GM23338 (cell line): ENCODE data around the gene BNIP5. TPM values are rescaled to one million over a fixed set of nuclear protein-coding genes. Genes with fewer than 3 reads are reported as not detected.

Experiments used
- ATAC-seq: fragments of 200-7000 bp; cut with Tn5 transposase; 3 replicates; pipeline ENCODE4 v1.9.1; 2020
- DNase-seq: peaks from one replicate; pipeline ENCODE4 v3.0.0-alpha.2; 2015; ENCODE audit warnings: low spot score
- H2AFZ ChIP-seq: fragments of 200-600 bp; sonication (generic); 2 replicates; pipeline ENCODE4 v1.8.0; 2016; ENCODE audit warnings: antibody characterized with exemption, mild to moderate bottlenecking, moderate library complexity
- H3F3A ChIP-seq: fragments of 200-600 bp; sonication (generic); replicated peaks from 2 replicates; pipeline ENCODE4 v1.8.0; 2017; ENCODE audit warnings: antibody characterized with exemption, mixed run types, low read depth
- H3K27ac ChIP-seq: fragments of 200-600 bp; sonication (generic); 2 replicates; pipeline ENCODE4 v1.6.1; 2016; ENCODE audit warnings: low read depth
- H3K27me3 ChIP-seq: fragments of 200-600 bp; sonication (generic); 2 replicates; pipeline ENCODE4 v1.8.0; 2016; ENCODE audit warnings: mild to moderate bottlenecking, mixed run types, moderate library complexity; ENCODE audit not compliant: insufficient read depth
- H3K36me3 ChIP-seq: fragments of 200-600 bp; sonication (generic); 2 replicates; pipeline ENCODE4 v1.8.0; 2016; ENCODE audit warnings: mild to moderate bottlenecking; ENCODE audit not compliant: insufficient read depth
- H3K4me1 ChIP-seq: fragments of 200-600 bp; sonication (generic); 2 replicates; pipeline ENCODE4 v1.8.0; 2016; ENCODE audit warnings: mild to moderate bottlenecking, moderate library complexity; ENCODE audit not compliant: insufficient read depth
- H3K4me2 ChIP-seq: fragments of 200-600 bp; sonication (generic); 2 replicates; pipeline ENCODE4 v1.7.1; 2017; ENCODE audit warnings: mixed run types
- H3K4me3 ChIP-seq: fragments of 200-600 bp; sonication (generic); 2 replicates; pipeline ENCODE4 v1.6.1; 2016; ENCODE audit warnings: mixed run types
- H3K79me2 ChIP-seq: fragments of 200-600 bp; sonication (generic); replicated peaks from 2 replicates; pipeline ENCODE4 v1.8.0; 2017; ENCODE audit warnings: mild to moderate bottlenecking; ENCODE audit not compliant: insufficient read depth
- H3K9me2 ChIP-seq: fragments of 200-600 bp; sonication (generic); 2 replicates; pipeline ENCODE4 v1.8.0; 2017; ENCODE audit not compliant: insufficient read depth
- H4K20me1 ChIP-seq: fragments of 200-600 bp; sonication (generic); replicated peaks from 2 replicates; pipeline ENCODE4 v1.8.0; 2017; ENCODE audit warnings: mild to moderate bottlenecking; ENCODE audit not compliant: insufficient read depth
- H3K27ac Mint-ChIP-seq: 2 replicates; pipeline ENCODE4 v1.8.0; 2020; ENCODE audit warnings: inconsistent platforms, mild to moderate bottlenecking, moderate library complexity, mixed read lengths
- H3K27me3 Mint-ChIP-seq: 3 replicates; pipeline ENCODE4 v1.8.0; 2022; ENCODE audit warnings: low read depth, mild to moderate bottlenecking, moderate library complexity, mixed read lengths, inconsistent platforms; ENCODE audit not compliant: insufficient read depth, poor library complexity
- H3K36me3 Mint-ChIP-seq: 3 replicates; pipeline ENCODE4 v1.8.0; 2021; ENCODE audit warnings: low read depth, mild to moderate bottlenecking, inconsistent platforms, moderate library complexity, mixed read lengths
- H3K4me1 Mint-ChIP-seq: 3 replicates; pipeline ENCODE4 v1.8.0; 2020; ENCODE audit warnings: mild to moderate bottlenecking, inconsistent platforms, mixed read lengths
- H3K4me3 Mint-ChIP-seq: 3 replicates; pipeline ENCODE4 v1.8.0; 2021; ENCODE audit warnings: moderate library complexity, mild to moderate bottlenecking, inconsistent platforms, mixed read lengths
- H3K9me3 Mint-ChIP-seq: 3 replicates; pipeline ENCODE4 v1.8.0; 2020; ENCODE audit warnings: moderate library complexity, mild to moderate bottlenecking, inconsistent platforms, mixed read lengths
- CREB1 ChIP-seq: fragments of 250-450 bp; sonication (Bioruptor Pico); IDR thresholded peaks from 2 replicates; pipeline ENCODE4 v1.5.0; 2020; ENCODE audit warnings: low read depth, mild to moderate bottlenecking, moderate library complexity
- CTCF ChIP-seq, 2 experiments: fragments of 200-600 bp in 1 of 2; sonication (generic) in 1 of 2; conservative IDR thresholded peaks; 2 replicates each; pipeline versions ENCODE4 v1.5.1 to v1.6.1; 2016 to 2017; ENCODE audit warnings: antibody characterized with exemption in 2 of 2, low read depth in 2 of 2, mild to moderate bottlenecking in 2 of 2, moderate library complexity in 1 of 2
- ETS1 ChIP-seq: IDR thresholded peaks from 2 replicates; pipeline ENCODE4 v1.6.1; 2016; ENCODE audit warnings: antibody characterized with exemption
- EZH2 ChIP-seq: fragments of 200-600 bp; sonication (generic); IDR thresholded peaks from one replicate; pipeline ENCODE4 v1.8.0; 2017; ENCODE audit warnings: antibody characterized with exemption, mild to moderate bottlenecking, low read depth; ENCODE audit not compliant: unreplicated experiment
- EZH2phosphoT487 ChIP-seq: fragments of 200-600 bp; sonication (generic); IDR thresholded peaks from one replicate; pipeline ENCODE4 v1.8.1; 2018; ENCODE audit warnings: antibody characterized with exemption; ENCODE audit not compliant: unreplicated experiment
- JUNB ChIP-seq: IDR thresholded peaks from one replicate; pipeline ENCODE4 v1.6.1; 2016; ENCODE audit warnings: antibody characterized with exemption; ENCODE audit not compliant: unreplicated experiment
- NANOG ChIP-seq: IDR thresholded peaks from 2 replicates; pipeline ENCODE4 v1.6.1; 2016; ENCODE audit warnings: antibody characterized with exemption, borderline replicate concordance
- POLR2AphosphoS5 ChIP-seq: IDR thresholded peaks from 2 replicates; pipeline ENCODE4 v1.6.1; 2016; ENCODE audit warnings: antibody characterized with exemption, low read depth
- STAT1 ChIP-seq: IDR thresholded peaks from one replicate; pipeline ENCODE4 v1.6.1; 2016; ENCODE audit warnings: antibody characterized with exemption; ENCODE audit not compliant: unreplicated experiment
- ZNF114 ChIP-seq: fragments of 250-450 bp; sonication (Bioruptor Pico); IDR thresholded peaks from 2 replicates; pipeline ENCODE4 v1.5.0; 2020; ENCODE audit warnings: mild to moderate bottlenecking, moderate library complexity
- ZNF331 ChIP-seq: fragments of 250-450 bp; sonication (Bioruptor Pico); IDR thresholded peaks from 2 replicates; pipeline ENCODE4 v1.5.0; 2020; ENCODE audit warnings: low read depth, mild to moderate bottlenecking, moderate library complexity
- polyA plus RNA-seq: library from polyadenylated mRNA; unstranded; fragments of >200 nt; fragmentation: Nextera tagmentation; extraction: Ambion mirVana; gene quantifications from 2 replicates; pipeline ENCODE4 v1.2.1, GENCODE V29; 2016
- total RNA-seq: library from RNA; depleted of rRNA; stranded (reverse); fragments of >200 nt; shearing (Covaris generic); gene quantifications from 2 replicates; pipeline ENCODE4 v1.2.3, GENCODE V29; 2014
- TF ChIP-seq, protein P1 (sequence below): IDR thresholded peaks from one replicate; pipeline ENCODE4 v1.6.1; 2018; ENCODE audit warnings: antibody characterized with exemption; ENCODE audit not compliant: unreplicated experiment

The BNIP5 gene
- total and polyA plus RNA-seq, 2 experiments from 2014 or later: not detected

DNA sequence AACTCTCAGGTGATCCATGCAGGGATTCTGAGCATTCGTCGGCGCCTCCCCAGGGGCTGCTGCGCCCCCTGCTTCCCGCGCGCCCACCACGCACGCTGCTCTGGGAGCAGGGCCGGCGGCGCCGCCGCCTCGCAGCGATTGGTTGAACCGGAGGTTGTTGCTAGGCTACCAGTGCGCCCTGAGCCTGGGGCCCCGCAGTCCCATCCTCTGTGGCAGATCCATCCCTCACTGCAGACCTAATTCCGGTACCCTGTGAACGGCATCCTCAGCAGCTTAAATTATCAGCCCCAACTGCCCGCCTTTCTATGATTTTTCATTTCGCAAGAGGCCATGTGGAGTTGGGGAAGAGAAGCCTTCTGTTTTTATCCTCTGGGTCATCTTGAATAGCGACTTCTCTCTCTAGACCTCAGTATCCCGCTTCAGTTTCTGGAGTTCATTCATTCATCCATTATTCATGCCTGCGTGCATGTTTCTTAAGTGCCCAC lies 51.5 kb downstream of the BNIP5 start:
- H3K4me1 ChIP-seq: peaks cover 5% of the 10 kb centered on the region; the same call in 1 of the 2 replicates
- DNase-seq (peak; percentile 87), ATAC-seq (peak; percentile 98)
- no peaks in the 10 kb centered on the region for H3F3A ChIP-seq
- no peak overlapping the region for H3K27ac Mint-ChIP-seq
- no peaks in the 10 kb centered on the region for H3K9me3 Mint-ChIP-seq
- no peaks in the 10 kb centered on the region for H3K36me3 ChIP-seq
- H3K27me3 Mint-ChIP-seq: peaks cover 10% of the 10 kb centered on the region
- 0 out of 2 replicates have a peak, but pooled peaks cover 3% of the 10 kb centered on the region for H4K20me1 ChIP-seq
- H3K27ac ChIP-seq: no peak overlapping the region
- no peaks in the 10 kb centered on the region for H3K79me2 ChIP-seq
- H3K4me3 Mint-ChIP-seq: no peak overlapping the region
- H3K9me2 ChIP-seq: no peaks in the 10 kb centered on the region
- H3K27me3 ChIP-seq: no peaks in the 10 kb centered on the region
- TF ChIP-seq STAT1 (no peak), ZNF114 (CRISPR knock-in tag) (no peak), EZH2phosphoT487 (no peak), CTCF (conservative IDR thresholded peaks at IDR 0.05; ENCODE audit: low read depth in 2 of 2) (peak; percentile 47 to 65), EZH2 (no peak), ETS1 (no peak), CREB1 (CRISPR knock-in tag) (0 out of 2 replicates have a peak, but pooled peaks have one; percentile 4)
- H3K4me3 ChIP-seq: no peak overlapping the region
- peak overlapping the region; percentile 85; the same call in 1 of the 2 replicates for H2AFZ ChIP-seq
- no peaks in the 10 kb centered on the region for H3K36me3 Mint-ChIP-seq
- H3K4me1 Mint-ChIP-seq: peaks cover 3% of the 10 kb centered on the region; the same call in 1 of the 3 replicates
- no peak overlapping the region for H3K4me2 ChIP-seq

- no peaks in the 10 kb centered on the region for H3K36me3 ChIP-seq
- TF ChIP-seq EZH2: no peak
- TF ChIP-seq, protein P1, sequence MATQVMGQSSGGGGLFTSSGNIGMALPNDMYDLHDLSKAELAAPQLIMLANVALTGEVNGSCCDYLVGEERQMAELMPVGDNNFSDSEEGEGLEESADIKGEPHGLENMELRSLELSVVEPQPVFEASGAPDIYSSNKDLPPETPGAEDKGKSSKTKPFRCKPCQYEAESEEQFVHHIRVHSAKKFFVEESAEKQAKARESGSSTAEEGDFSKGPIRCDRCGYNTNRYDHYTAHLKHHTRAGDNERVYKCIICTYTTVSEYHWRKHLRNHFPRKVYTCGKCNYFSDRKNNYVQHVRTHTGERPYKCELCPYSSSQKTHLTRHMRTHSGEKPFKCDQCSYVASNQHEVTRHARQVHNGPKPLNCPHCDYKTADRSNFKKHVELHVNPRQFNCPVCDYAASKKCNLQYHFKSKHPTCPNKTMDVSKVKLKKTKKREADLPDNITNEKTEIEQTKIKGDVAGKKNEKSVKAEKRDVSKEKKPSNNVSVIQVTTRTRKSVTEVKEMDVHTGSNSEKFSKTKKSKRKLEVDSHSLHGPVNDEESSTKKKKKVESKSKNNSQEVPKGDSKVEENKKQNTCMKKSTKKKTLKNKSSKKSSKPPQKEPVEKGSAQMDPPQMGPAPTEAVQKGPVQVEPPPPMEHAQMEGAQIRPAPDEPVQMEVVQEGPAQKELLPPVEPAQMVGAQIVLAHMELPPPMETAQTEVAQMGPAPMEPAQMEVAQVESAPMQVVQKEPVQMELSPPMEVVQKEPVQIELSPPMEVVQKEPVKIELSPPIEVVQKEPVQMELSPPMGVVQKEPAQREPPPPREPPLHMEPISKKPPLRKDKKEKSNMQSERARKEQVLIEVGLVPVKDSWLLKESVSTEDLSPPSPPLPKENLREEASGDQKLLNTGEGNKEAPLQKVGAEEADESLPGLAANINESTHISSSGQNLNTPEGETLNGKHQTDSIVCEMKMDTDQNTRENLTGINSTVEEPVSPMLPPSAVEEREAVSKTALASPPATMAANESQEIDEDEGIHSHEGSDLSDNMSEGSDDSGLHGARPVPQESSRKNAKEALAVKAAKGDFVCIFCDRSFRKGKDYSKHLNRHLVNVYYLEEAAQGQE: no peak
- TF ChIP-seq STAT1: no peak
- no peak for TF ChIP-seq CTCF (conservative IDR thresholded peaks at IDR 0.05; ENCODE audit: low read depth in 2 of 2)
- TF ChIP-seq CREB1 (CRISPR knock-in tag): no peak
- no peak for TF ChIP-seq JUNB
- no peak for TF ChIP-seq ETS1
- no peak for TF ChIP-seq NANOG
- no peak for TF ChIP-seq ZNF331 (CRISPR knock-in tag)
- TF ChIP-seq ZNF114 (CRISPR knock-in tag): no peak
- no peak for TF ChIP-seq EZH2phosphoT487
- no peak for TF ChIP-seq POLR2AphosphoS5
Observed at GRCh38 chr6:36284359-36284758, 52.3 kb downstream of the BNIP5 start.

More at GRCh38 chr6:36284359-36284758, 52.3 kb downstream of the BNIP5 start:
- H3K27me3 ChIP-seq: no peaks in the 10 kb centered on the region
- no peaks in the 10 kb centered on the region for H3K79me2 ChIP-seq
- H3F3A ChIP-seq: no peaks in the 10 kb centered on the region
- ATAC-seq (no peak), DNase-seq (no peak)
- no peak overlapping the region for H3K27ac ChIP-seq
- H3K4me1 ChIP-seq: peaks cover 4% of the 10 kb centered on the region; the same call in 1 of the 2 replicates
- H2AFZ ChIP-seq: no peak overlapping the region
- H4K20me1 ChIP-seq: 0 out of 2 replicates have a peak, but pooled peaks cover 1% of the 10 kb centered on the region
- Mint-ChIP-seq H3K9me3 (no peaks in the 10 kb centered on the region), H3K4me1 (peaks cover 2% of the 10 kb centered on the region; the same call in 1 of the 3 replicates), H3K36me3 (no peaks in the 10 kb centered on the region), H3K27ac (no peak overlapping the region), H3K4me3 (no peak overlapping the region), H3K27me3 (peaks cover 9% of the 10 kb centered on the region)
- no peak overlapping the region for H3K4me2 ChIP-seq
- no peaks in the 10 kb centered on the region for H3K9me2 ChIP-seq
- no peak overlapping the region for H3K4me3 ChIP-seq
